ENCODE measurements around the gene STK32C.

Gene STK32C

DNA sequence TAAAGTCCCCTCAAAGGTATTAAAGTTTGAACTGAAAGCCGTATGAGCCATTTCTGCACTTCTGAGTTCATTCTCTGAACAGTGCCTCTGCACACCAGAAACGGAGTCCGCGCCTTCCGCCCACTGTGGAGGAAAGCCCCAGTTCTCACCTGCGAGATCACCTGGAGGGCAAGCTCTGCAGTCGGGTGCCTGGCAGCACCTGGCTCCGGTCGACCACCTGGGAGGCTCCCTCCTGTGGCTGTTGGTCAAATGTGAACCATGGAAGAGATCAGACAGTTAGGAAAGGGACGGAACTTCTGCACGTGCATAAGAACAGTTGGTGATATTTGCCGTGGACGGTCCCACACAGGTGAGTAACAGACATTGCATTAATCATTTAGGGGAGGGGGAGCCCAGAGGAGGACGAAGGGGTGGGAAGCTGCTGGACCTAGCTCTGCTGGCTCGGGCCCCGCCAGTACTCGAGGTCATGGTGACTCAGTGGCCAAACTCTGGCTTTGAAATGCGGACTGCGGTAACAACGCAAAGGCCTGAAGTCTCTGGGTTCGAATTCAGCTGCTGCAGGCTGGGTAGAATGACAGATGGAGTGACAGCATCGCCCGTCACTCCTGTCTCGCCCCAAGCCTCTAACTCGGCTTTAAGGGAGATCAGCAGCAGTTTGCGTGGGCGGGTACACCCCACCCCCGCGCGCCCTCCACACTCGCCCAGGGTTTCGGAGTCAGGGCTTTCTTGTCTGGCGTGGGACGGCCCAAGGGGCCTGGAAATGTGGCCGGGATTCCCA, 122.7 kb downstream of the STK32C start:
- no peak for DNase-seq

DNA sequence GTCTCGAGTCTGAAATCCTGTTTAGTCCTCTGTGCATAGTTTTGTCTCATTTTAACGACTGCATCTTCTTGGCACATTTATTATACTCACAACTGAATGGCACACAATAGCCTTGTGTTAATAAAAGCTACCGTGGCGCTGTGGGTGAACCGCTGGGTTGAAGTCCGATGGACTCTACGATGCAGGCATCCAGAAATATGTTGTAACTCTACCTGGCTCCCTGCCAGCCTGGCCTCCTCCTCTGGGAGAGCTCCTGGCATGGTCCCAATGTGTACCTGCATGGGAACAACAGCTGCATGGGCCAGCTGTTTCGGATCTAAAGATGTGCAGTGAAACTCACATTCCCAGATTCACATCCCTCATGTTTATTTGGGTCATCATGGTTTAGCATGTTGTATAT, 124.7 kb downstream of the STK32C start:
- DNase-seq = no peak

DNA sequence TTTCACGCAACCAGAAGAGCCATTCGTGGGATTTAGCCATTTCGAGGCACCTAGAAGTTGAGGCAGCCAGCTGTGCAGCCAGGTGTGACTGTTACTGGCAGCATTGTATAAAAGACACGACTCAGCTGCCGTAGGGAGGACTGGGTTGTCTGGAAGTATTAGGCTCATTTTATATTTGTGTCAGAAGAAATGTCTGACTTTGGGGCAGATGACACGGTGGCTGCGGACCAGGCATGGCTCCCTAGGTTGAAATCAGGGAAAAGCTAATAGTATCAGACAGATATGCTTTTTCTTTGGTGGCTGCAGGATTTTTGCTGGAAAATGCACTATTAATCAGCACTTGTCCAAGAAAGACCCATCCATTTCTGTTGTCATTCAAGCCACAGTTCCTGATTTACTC, 125.2 kb downstream of the STK32C start:
- DNase-seq = no peak

DNA sequence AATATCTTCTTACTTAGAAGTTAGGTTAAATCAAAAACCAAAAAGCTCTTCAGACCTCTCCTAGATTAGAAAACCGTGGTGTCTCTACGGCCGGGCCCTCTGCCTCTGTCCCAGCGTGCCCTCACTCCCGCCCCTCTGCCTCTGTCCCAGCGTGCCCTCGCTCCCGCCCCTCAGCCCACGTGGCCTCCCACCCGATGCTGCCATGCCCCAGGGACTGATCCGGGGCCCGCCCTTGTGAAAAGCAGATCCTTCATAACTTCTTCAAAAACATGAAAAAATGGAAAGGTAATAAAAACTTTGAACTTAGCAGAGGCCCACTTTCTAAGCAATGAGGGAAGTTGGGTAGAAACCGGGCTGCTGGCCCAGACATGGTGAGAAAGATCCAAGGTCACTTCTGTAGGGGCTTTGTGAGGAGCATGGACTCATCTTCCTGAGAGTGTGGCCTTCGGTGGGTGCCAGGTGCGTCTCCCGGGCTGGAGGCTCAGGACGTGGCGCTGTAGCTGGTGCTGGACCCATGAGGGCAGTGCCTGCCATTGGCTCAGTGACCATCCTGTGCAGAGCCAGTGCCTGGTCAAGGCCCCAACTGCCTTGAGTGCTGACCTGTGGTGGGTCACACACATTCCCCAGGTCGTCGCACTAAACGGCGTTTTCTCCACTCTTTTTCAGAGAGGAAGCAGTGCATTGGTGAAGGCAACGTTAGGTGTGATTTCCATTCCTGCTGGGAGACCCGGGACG, 125.9 kb downstream of the STK32C start:
- no peak for DNase-seq

DNA sequence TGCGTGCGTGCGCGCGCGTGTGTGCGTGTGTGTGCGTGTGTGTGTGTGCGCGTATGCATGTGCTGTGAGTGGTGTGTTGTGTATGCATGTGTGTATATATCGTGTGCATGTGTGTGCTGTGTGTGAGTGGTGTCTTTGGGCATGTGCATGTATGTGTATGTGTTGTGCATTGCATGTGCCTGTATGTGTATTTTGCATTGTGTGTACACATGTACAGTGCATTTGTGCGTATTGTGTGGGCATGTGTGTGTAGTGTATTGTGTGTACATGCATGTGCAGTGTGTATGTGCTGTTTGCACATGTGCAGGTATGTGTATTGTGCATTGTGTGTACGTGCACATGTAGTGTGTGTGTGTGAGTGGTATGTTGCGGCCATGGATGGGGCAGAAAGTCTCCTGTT, 127.0 kb downstream of the STK32C start:
- no peak for DNase-seq

DNA sequence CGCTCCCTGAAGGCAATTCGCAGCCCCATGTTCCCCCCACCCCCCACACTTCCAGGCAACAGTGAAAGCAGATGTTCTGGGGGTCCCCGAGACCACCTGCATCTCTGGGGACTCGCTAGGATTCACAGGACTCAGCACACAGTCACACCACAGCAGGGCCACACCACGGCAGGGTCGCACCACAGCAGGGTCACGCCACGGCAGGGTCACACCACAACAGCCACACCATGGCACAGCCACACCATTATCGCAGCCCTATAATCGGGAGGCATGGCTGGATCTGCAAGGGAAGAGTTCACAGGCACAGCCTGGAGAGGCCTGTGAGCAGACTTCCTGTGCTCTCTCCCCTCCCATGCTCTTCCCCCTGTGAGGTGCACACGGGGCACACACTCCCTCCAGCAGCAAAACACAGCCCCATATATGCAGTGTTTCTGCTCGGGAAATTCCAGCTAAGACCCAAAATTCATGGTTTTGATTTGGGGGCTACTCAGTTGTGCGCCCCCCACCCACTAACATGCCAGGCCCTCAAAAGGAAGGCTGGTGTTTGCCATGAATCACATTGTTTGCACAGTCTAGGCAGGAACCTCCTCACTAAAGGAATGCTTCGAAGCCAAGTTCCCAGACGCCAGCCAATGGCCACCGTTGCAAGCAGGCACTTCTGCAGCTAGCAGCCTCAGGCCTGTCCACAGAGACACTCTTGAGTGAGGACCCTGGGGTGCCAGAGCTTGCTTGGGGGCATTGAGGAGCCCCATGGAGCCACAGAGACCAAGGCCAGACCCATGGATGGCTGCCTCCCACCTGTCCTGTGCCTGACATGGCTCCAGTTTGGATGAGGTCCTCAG, 128.0 kb downstream of the STK32C start:
- no peak for DNase-seq

DNA sequence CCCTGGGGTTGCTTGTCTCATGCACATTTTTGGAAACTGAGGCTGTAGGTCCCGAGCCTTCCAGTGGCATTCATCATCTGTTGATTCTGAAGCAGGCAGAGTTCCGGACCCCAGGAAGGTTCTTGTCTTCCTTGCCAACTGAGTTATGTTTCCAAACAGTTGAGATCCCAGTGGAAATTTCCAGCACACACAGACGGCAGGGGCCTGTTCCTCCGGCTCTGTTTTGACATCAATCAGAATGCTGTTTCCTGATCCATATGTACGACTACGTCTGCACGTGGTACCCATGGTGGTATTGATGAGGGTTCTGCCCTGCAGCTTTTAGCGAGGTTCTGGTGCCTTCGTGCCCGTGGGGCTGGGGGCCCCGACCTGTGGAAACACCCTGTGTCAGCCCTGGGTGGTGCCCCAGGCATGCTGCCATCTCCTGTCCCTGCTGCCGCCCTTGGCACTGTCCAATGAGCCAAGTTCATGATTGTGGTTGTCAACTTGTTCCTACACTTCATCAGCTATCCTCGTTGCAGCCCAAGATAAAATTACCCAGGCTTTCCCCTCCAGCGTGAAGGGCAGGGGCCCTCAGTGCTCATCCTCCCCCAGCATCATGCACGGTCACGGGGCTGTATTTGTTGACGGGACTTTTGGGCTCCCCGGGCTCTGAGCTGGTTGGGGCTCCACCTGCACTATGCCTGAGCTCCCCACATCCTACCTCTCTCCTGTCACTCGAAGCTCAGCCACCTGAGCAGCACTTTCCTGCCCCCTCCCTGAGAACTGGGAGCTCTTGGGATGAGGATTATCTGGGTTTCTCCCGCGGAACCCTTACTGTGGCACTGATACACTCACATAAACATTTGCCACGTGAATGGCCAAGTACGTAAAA, 128.8 kb downstream of the STK32C start:
- no peak for DNase-seq

DNA sequence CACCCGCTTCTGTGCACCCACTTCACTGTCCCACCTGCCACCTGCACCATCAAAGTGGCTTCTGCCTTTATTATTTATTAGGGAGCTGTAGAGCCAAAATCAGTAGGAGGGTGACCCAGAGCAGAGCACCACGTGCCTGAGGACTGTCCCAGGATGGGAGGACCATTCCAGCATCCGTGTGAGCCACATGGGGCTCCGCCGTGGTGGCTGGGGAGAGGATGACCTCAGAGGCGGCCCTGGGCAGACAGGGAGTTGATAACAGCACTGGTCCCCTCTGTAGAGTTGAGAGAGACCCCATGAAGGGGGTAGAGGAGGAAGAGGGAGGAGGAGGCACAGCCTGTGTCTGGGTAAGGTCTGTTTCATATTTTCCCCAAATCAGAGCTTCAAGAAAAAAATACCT, 129.7 kb downstream of the STK32C start:
- no peak for DNase-seq

DNA sequence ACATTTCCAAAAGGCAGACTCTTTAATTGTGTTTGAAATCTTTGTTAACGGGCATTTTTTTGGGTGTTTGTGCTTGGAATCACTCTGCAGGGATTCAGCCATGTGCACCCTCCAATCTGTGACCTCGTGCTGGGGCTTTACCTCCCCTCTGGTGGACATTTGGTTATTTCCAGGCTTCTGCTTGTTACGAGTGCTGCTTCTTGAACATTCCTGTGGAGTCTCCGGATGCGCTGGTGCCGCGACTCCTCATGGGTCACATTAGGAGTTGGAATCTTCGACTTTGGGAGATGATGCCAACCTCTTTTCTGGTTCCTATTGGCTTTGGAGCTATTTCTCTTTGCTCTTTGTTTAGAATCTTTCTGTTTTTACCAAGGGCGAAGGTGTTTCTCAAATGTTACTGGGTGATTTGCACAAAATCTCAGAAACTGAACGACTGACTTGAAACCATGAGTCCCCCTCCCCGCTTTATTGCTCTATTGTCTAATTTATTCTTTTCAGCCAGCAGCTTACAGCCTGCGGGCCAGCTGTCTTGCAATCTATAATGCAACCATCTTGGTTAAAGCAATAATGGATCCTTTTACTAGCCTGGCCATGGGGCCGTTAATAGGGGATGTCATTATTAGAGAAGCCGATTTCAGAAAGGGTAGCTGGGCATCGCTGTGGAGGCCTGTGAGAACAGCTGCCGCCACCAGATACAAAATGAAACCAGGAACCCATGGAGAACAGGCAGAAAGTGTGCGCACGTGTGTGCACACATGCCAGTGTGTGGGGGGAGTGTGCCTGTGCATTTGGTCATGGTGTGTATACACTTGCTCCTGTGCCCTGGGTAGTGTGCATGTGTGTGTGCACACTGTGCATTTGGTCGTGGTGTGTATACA, 130.9 kb downstream of the STK32C start:
- DNase-seq = no peak

DNA sequence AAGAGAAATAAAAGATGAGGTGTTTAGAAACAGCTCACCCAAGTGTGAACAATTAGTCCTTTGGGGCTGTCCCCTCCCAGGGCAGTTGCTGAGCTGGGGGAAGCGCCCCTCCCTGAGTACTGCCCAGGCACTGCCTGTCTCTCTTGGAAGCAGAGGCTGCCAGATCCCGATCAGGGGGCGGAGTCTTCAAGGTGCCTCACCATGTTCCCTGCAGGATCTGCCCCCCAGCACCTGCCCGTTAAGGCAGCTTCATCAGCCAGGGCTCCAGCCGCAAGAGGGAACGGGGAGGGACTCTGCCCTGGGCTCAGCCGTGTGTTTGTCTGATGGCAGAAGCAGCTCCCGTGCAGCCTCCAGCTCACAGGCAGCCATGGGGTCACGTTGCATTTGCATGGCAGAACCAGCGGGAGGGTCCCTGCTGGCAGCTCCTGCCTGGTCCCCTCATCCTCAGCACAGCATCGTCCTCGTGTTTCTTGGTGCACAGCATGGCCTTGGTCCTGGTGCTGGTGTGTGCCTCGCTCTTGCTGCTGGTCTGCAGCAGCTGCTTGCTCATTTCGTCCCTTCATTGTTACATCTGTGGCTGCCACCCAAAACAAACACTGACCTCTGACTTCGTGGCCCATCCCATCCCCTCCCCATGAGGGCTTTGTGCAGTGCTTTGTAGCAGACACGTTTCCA, 131.7 kb downstream of the STK32C start:
- peak; percentile 13 for DNase-seq

DNA sequence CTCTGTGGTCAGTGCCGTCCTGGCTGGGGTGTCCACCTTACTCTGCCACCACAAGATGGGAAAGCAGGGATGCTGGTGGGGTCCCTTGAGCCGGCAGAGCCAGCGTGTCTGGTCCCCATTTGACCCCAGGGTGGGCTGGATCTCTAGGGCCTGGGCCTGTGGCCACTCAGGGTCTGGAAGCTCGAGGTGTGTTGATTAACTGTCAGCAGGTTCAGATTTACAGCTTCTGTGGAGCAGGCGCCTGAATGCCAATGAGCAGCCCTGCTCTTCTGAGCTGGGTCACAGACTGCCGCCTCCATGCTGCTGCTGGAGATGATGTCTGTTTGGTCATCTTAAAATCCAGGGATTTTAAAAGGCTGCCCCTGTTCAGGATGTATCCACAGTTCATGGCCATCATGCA, 132.3 kb downstream of the STK32C start:
- no peak for DNase-seq

DNA sequence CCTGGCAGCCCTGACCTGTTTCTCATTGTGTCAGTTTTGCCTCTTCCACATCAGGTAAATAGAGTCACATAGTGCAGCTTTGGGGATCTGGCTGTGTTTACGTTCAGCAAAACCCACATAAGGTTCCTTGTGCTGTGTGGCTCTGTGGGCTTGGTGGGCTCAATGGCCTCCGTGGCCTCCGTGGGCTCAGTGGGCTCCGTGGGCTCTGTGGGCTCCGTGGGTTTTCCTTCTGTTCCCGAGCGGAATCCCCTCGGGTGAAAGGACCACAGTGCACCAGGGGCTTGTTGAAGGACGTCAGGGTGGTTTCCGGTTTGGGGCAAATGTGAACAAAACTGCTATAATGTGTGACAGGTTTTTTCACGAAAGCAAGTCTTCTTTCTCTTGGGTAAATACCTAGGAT, 133.5 kb downstream of the STK32C start:
- no peak for DNase-seq

DNA sequence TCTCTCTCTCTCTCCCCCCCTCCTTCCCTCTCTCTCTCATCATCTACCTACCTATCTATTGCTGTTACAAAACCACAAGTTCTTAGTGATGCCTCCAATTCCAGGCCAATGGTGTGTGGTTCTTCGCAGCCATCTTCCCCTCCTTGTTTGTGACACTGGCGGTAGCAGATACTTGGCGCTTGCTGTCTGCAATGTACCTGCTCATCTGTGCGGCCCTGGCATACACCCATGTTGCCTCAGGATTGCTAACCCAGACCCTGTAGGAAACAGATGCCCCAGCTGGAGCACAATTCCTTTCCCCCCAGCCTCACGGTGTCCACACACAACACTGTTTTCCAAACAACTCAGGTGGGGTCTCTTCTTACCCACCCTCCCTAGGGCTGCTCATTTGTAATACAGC, 134.6 kb downstream of the STK32C start:
- no peak for DNase-seq

DNA sequence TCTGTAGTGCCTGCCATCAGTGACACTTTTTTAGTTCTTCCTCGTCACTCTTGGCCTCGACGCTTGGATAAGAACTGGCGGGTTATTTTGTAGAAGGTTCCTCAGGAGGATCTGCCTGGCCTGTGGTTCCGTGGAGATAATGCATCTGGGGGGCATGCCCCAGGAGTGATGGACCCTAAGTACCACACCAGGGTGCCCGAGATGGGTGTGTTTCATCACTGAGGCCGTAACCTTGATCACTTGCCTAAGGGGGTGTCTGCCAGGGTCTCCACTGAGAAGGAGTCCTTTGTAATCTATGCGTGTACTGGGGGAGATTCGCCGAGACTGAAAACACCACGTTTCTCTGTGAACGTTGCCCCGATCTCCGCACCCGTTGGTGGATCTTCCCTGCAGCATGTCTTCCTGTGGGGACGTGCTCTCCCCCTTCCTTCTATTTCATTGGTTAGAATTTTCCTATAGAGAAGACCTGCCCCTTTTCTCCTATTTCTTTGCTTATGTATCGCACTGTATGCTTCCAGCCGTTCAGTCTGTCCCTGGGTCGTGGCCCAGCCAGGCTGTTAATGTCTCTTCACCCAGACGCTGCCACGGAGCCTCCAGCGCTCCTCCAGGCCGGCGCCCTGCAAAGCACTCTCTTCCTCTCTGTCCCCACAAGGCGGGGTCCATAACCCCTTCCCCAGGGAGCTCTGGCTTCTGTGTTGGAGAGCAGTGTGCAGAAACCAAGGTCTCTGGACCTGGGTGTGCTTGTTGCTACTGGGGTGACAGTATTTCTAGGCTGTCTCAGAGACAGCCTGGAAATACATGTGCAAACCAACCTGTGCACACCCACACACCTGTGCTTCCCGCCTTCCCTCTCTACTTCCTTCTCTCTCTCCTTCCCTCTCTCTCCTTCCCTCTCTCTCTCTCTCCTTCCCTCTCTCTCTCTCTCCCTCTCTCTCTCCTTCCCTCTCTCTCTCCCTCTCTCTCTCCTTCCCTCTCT, 135.4 kb downstream of the STK32C start:
- DNase-seq = no peak

DNA sequence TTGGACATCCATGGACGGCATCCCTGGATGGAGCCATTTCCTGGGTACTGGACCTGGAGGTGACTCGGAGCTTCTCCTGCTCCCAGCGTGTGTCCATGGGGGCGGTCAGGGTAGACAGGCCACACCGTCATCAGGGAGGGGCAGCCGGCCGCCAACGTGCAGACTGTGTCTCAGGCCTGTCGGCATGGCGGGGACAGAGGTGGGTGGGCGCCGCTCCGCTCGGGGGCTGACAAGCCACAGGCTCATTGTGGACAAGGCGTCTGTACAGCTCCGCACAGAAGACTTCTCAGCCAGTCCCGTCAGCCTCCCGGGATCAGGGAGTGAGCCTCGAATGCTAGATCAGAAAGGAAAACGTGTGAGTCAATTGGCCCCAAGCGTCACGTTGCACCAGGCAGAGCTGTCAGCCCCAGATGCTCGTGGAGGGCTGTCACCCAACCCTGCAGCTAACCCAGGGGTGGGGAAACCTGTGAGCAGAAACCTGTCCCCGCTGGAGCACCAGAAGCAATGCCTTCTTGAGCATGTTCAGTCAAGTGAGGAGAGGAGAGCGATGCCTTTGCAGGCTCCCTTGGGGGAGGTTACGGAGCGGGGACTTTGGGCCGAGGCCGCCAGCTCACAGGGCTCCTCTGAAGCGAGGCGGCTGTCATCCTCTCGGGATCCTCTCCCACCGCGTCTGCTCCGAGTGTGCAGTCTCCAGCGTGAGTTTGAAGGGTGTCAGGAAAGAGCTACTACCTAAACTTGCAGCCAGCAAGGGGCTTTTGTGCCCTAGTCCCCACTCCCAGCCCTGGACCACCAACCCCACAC, 137.0 kb downstream of the STK32C start:
- peak; percentile 31 for DNase-seq

DNA sequence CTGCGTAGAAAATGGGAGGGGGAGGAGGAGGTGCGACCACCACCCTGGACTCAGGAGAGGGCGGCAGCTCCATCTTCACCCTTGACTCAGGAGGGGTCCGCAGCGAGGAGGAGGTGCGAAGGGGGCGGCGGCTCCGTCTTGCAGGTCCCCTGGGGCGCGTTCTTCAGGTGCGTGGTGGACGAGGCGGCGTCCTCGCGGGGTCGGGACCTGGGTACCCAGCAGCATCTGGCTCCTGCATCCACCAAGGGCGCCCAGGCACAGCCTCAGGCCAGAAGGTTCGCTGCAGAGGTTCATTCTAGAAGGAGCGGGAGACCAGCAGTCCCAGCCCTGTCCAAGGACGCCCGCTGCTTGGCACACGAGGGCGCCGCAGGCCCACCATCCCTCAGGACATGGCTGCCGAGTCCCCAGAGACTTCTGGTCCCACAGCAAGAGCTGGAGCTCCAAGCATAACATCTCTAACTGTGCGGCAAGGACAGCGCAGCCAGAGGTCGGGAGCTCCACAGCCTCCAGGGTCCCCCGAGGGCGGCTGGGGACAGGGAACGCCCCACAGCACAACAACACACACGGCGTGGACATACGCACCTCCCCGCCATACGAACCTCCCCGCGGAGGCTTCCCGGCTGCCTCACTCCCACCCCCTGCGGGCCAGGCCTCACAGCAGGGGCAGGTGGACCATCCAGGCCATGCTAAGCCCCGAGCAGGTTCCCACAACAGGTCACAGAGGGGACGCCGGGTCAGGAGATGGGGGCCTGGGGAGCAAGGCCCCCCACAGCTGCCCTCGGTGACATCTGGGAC, 137.8 kb downstream of the STK32C start:
- no peak for DNase-seq

DNA sequence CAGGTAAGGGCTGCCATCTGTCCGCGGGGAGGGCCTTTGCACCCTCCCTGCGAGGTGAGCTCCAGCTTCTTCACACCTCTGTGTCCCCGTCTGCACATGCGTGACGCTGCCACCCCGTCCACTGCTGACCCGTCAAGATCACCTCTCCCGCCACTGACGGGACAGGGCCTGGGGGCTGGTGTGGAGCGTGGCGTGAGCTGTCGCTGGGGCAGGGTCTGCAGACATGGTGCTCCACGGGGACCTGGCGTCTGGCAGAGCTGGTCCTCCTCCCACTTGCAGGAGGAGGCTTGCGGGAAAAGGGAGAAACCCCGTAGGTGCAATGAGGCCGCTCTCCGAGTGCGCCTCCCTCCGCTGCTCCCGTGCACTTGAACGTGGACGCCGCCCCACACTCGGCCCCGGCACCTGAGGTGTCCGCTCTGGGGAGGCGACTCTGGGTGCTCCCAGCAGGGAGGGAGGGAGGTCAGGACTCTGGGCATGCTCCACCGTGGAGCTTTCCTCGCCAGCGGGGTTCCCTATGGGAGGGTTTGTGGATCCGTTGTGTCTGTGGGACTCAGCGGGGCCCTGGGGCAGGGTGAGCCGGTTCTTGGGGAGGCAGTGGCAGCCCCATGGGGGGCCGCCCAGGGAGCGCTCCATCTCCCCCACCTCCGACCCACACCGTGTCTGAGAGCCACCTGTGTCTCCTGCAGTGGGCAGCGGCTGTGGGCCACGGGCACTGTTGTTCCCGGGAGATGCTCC, 138.6 kb downstream of the STK32C start:
- DNase-seq = no peak
